H1 (cell line): Measurements from ENCODE around the gene PDE9A. TPM values are rescaled to one million over a fixed set of nuclear protein-coding genes. Genes with fewer than 3 reads are reported as not detected.

Experiments used
- ASH2L ChIP-seq: fragments of 200-600, 300-600 bp; sonication (generic); IDR thresholded peaks from one replicate; pipeline ENCODE4 v1.7.1; 2017; ENCODE audit warnings: low read length
- BCL11A ChIP-seq, 2 experiments: IDR thresholded peaks; one replicate each; pipeline ENCODE4 v1.6.1; 2011; ENCODE audit warnings: low read depth in 2 of 2, low read length in 2 of 2, mild to moderate bottlenecking in 2 of 2
- CHD1 ChIP-seq: IDR thresholded peaks from 2 replicates; pipeline ENCODE4 v1.6.1; 2012; ENCODE audit warnings: low read depth, low read length, improper control_type of control experiment
- CHD7 ChIP-seq: fragments of 300-600 bp; sonication (generic); IDR thresholded peaks from 2 replicates; pipeline ENCODE4 v1.7.1; 2012; ENCODE audit warnings: low read length, moderate library complexity, mild to moderate bottlenecking, inconsistent platforms; ENCODE audit not compliant: insufficient replicate concordance
- HDAC2 ChIP-seq, 2 experiments: fragments of 300-600 bp in 1 of 2; sonication (generic) in 1 of 2; IDR thresholded peaks; 2 replicates each; pipeline ENCODE4 v1.6.1; 2011 to 2012; ENCODE audit warnings: low read depth in 2 of 2, low read length in 2 of 2, mild to moderate bottlenecking in 2 of 2, moderate library complexity in 2 of 2, borderline replicate concordance in 1 of 2, inconsistent platforms in 1 of 2
- MAFK ChIP-seq: IDR thresholded peaks from 2 replicates; pipeline ENCODE4 v1.6.1; 2012; ENCODE audit warnings: low read depth, mild to moderate bottlenecking, improper control_type of control experiment, low read length
- SIN3A ChIP-seq, 2 experiments: IDR thresholded peaks in 1 of 2; conservative IDR thresholded peaks in 1 of 2; 2 replicates each; pipeline ENCODE4 v1.6.1; 2011 to 2012; ENCODE audit warnings: low read length in 2 of 2, improper control_type of control experiment in 1 of 2, low read depth in 1 of 2, mild to moderate bottlenecking in 1 of 2
- SIRT6 ChIP-seq: IDR thresholded peaks from one replicate; pipeline ENCODE4 v1.7.1; 2012; ENCODE audit warnings: low read length, inconsistent platforms
- SUZ12 ChIP-seq: fragments of 200-600 bp; sonication (generic); IDR thresholded peaks from 2 replicates; pipeline ENCODE4 v1.6.1; 2012; ENCODE audit warnings: mild to moderate bottlenecking, inconsistent platforms, low read length, moderate library complexity, mixed read lengths
- polyA plus RNA-seq, 7 experiments: library from polyadenylated mRNA; depleted of rRNA in 3 of 7; stranded (reverse) in 5 of 7; unstranded in 2 of 7; fragments of >200 nt in 5 of 7; fragments of 200-250 nt in 2 of 7; gene quantifications; 1 replicate in 5 of 7; 2 replicates in 1 of 7; 4 replicates in 1 of 7; pipeline versions ENCODE4 v1.2.1 to v1.2.3, GENCODE V29; 2011 to 2013; ENCODE audit warnings: missing spikeins in 2 of 7, mixed read lengths in 2 of 7
- total RNA-seq: library from RNA; stranded (reverse); fragmentation: NEBNext Ultra II Directional; extraction: Animal tissue kit (Norgen Biotek cat#: 25700); gene quantifications from 2 replicates; pipeline ENCODE4 v1.2.1, GENCODE V29; 2021
- TF ChIP-seq, protein P1 (sequence below): IDR thresholded peaks from 2 replicates; pipeline ENCODE4 v1.6.1; 2012; ENCODE audit warnings: low read length, inconsistent platforms

Gene PDE9A
- total and polyA plus RNA-seq, 2 of the 8 experiments (the other 6 are each of a cell fraction or from before 2014, with no cell fraction given) = 39.2 to 45.9 TPM

DNA sequence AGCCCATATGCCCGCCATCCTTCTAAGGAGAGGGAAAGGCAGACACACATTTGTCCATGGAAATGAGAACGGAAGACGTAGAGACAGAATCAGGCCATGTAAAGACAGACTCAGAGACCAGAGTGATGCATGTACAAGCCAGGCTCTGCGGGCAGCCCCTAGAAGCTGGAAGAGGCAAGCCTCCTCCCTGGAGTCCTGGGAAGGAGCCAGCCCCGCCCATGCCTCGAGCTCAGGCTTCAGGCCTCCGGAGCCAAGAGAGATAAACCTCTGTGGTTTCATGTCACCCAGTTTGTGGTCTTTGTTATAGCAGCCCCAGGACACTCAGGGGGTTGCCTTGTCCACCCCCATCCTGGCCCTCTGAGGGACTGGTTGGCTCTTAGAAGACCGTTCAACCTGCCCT, 11.6 kb downstream of the PDE9A start (continued):
- TF ChIP-seq CHD7 (no peak), MAFK (no peak), CHD1 (no peak), SUZ12 (no peak), ASH2L (no peak), HDAC2 (IDR thresholded peaks at IDR 0.05; ENCODE audit: borderline replicate concordance in 1 of 2, low read depth in 2 of 2, low read length in 2 of 2) (no peak), SIRT6 (no peak), SIN3A (conservative IDR thresholded peaks at IDR 0.05 in 1 of 2, IDR thresholded peaks at IDR 0.05 in 1 of 2; ENCODE audit: low read depth in 1 of 2, low read length in 2 of 2) (no peak), BCL11A (IDR thresholded peaks at IDR 0.05; ENCODE audit: low read depth in 2 of 2, low read length in 2 of 2) (no peak)
- TF ChIP-seq, protein P1, sequence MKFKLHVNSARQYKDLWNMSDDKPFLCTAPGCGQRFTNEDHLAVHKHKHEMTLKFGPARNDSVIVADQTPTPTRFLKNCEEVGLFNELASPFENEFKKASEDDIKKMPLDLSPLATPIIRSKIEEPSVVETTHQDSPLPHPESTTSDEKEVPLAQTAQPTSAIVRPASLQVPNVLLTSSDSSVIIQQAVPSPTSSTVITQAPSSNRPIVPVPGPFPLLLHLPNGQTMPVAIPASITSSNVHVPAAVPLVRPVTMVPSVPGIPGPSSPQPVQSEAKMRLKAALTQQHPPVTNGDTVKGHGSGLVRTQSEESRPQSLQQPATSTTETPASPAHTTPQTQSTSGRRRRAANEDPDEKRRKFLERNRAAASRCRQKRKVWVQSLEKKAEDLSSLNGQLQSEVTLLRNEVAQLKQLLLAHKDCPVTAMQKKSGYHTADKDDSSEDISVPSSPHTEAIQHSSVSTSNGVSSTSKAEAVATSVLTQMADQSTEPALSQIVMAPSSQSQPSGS = no peak
